Heart left ventricle (tissue), 13 donors: ENCODE data around the gene SLC7A6.

ENCODE experiments used
- POLR2A ChIP-seq, 2 donors: fragments of 450-650 bp; IDR thresholded peaks; one replicate each; pipeline ENCODE4 v1.6.1; 2017; ENCODE audit warnings: antibody characterized with exemption in 2 of 2, mild to moderate bottlenecking in 2 of 2, moderate library complexity in 2 of 2
- TF ChIP-seq, protein P1 (sequence below), 12 donors: fragments of 200-600 bp; sonication (generic) in 4 of 12; IDR thresholded peaks; one replicate each; pipeline versions ENCODE4 v1.5.0 to v1.8.0; 2018 to 2022; ENCODE audit warnings: antibody characterized with exemption in 12 of 12, mild to moderate bottlenecking in 5 of 12
- donor health status: ischemic (EF 13 %, LVEDD 7.1; RV severe dilation, severe dysfunction).
- donor health status: DM: no; HTN: yes; CAD: no.
- donor health status: DM: no; HTN: no; CAD: no.
- donor health status: ischemic (EF 25% LVEDD 6.9; RV normal size, moderate dysfunction).
- donor health status: ischemic (EF 25% LVEDD 5.7; RV mildly dilated, moderate dysfunction).
- donor health status: ischemic (EF 35%, LVEDD 5.7; RV mildly dilated, moderate dysfunction).
- donor health status: nonischemic (EF 11% LVEDD 7.7; RV severe dilation, severe dysfunction).
- donor health status: DM: yes; HTN: yes; CAD: no.
- donor health status: PGD.
- donor health status: ischemic (EF 29% LVEDD 5.4; RV normal size, mild dysfunction).
- donor health status: nonischemic (EF 23%, LVEDD 6.1; RV moderate dilation, normal function).

DNA sequence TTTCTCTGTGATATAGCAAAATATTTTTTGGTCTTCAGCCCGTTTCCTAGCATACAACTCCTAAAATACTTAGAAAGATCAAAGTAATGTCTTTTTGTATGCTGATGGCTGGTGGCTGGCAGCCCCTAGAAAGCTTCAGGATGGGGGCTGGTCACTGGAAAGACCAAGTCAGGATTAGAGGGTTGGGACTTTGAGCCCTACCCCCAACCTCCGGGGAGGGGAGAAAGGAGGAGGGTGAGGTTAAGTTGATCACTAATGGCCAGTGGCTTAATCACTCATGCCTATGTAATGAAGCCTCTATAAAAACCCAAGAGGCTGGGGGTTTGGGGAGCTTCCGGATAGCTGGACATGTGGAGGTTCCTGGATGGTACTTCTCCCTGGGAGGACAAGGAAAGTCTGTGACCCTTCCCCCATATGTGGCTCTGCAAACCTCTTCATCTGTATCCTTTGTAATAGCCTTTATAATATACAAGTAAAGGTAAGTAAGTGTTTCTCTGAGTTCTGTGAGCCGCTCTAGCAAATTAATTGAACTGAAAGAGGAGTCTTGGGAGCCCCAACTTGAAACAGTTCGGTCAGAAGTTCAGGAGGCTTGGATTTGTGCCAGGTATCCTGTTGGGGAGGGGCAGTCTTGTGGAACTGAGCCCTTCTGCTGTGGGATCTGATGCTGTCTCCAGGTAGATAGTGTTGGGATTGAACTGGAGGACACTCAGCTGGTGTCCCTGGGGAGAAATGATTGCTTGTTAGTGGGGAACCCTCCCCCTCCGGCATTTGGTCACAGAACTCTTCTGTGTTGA is 3.5 kb downstream of the SLC7A6 start:
- TF ChIP-seq, protein P1, sequence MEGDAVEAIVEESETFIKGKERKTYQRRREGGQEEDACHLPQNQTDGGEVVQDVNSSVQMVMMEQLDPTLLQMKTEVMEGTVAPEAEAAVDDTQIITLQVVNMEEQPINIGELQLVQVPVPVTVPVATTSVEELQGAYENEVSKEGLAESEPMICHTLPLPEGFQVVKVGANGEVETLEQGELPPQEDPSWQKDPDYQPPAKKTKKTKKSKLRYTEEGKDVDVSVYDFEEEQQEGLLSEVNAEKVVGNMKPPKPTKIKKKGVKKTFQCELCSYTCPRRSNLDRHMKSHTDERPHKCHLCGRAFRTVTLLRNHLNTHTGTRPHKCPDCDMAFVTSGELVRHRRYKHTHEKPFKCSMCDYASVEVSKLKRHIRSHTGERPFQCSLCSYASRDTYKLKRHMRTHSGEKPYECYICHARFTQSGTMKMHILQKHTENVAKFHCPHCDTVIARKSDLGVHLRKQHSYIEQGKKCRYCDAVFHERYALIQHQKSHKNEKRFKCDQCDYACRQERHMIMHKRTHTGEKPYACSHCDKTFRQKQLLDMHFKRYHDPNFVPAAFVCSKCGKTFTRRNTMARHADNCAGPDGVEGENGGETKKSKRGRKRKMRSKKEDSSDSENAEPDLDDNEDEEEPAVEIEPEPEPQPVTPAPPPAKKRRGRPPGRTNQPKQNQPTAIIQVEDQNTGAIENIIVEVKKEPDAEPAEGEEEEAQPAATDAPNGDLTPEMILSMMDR (IDR thresholded peaks at IDR 0.05), result no peak
- no peak for TF ChIP-seq POLR2A (IDR thresholded peaks at IDR 0.05)
